Brain microvascular endothelial cell (primary cell): ENCODE data around the gene VAV2.

ENCODE experiments used
- DNase-seq: peaks from one replicate; pipeline ENCODE4 v3.0.0-alpha.2; 2020
- H3K27ac ChIP-seq: fragments of 250-450 bp; sonication (Bioruptor Pico); 2 replicates; pipeline ENCODE4 v1.5.1; 2020; ENCODE audit warnings: mild to moderate bottlenecking, moderate library complexity
- H3K27me3 ChIP-seq: fragments of 250-450 bp; sonication (Bioruptor Pico); replicated peaks from 2 replicates; pipeline ENCODE4 v1.5.1; 2020; ENCODE audit warnings: mild to moderate bottlenecking
- H3K36me3 ChIP-seq: fragments of 250-450 bp; sonication (Bioruptor Pico); replicated peaks from 2 replicates; pipeline ENCODE4 v1.5.1; 2020; ENCODE audit warnings: mild to moderate bottlenecking
- H3K4me3 ChIP-seq: 2 replicates; pipeline ENCODE4 v1.5.1; 2011; ENCODE audit warnings: low read depth, mild to moderate bottlenecking, control low read depth, low read length, moderate library complexity
- in situ Hi-C: cut with HindIII; loops from 2 replicates; pipeline ENCODE4 v1.10.0; 2017; ENCODE audit warnings: low sequenced_read_pairs, low pct_ligation_motif_present
- TF ChIP-seq, protein P1 (sequence below): IDR thresholded peaks from 2 replicates; pipeline ENCODE4 v1.5.1; 2011; ENCODE audit warnings: low read depth, mild to moderate bottlenecking, moderate library complexity, low read length, control low read depth, inconsistent platforms; ENCODE audit errors: missing control alignments

VAV2 gene

DNA sequence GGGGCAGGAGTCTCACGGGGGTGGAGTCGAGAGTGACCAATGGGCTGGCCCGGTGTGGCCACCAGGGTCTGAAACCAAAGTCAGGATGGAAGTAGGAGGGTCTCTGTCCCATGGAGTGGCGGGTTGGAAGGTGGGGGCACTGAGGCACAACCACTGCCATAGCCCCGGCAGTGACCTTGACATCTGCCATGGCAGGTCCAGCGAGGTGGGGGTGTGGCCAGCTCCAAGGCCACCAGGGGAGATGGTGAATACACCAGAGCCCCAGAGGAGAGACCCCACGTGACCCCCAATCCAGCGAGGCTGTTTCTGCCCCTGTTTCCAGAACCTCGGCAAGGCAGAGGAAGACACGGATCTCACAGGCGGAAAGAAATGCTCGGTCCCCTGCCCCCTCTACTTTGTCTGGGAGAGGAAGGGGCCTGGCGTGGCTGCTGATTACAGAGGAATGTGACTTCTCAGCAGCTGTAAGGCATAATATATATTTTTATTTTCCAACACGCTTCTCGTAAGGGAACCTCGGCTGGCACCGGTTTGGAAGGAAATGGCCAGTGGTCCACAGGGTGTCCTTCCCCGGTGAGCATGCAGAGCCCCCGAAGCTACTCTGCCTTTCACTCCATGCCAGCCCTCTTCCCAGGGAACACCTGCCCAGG is 148.2 kb downstream of the VAV2 start:
- Histone ChIP-seq H3K4me3 (no peak overlapping the region), H3K36me3 (no peaks in the 10 kb centered on the region), H3K27me3 (no peaks in the 10 kb centered on the region), H3K27ac (no peak overlapping the region)
- TF ChIP-seq, protein P1, sequence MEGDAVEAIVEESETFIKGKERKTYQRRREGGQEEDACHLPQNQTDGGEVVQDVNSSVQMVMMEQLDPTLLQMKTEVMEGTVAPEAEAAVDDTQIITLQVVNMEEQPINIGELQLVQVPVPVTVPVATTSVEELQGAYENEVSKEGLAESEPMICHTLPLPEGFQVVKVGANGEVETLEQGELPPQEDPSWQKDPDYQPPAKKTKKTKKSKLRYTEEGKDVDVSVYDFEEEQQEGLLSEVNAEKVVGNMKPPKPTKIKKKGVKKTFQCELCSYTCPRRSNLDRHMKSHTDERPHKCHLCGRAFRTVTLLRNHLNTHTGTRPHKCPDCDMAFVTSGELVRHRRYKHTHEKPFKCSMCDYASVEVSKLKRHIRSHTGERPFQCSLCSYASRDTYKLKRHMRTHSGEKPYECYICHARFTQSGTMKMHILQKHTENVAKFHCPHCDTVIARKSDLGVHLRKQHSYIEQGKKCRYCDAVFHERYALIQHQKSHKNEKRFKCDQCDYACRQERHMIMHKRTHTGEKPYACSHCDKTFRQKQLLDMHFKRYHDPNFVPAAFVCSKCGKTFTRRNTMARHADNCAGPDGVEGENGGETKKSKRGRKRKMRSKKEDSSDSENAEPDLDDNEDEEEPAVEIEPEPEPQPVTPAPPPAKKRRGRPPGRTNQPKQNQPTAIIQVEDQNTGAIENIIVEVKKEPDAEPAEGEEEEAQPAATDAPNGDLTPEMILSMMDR: no peak
- DNase-seq: no peak
- in situ Hi-C loops: no loop called here

GRCh38 chr9:133843250-133843649 is 148.9 kb downstream of the VAV2 start:
- no peaks in the 10 kb centered on the region for H3K36me3 ChIP-seq
- no peaks in the 10 kb centered on the region for H3K27me3 ChIP-seq
- DNase-seq: no peak
- H3K4me3 ChIP-seq: no peak overlapping the region
- in situ Hi-C loops: no loop called here
- TF ChIP-seq, protein P1: no peak
- H3K27ac ChIP-seq: no peak overlapping the region

DNA sequence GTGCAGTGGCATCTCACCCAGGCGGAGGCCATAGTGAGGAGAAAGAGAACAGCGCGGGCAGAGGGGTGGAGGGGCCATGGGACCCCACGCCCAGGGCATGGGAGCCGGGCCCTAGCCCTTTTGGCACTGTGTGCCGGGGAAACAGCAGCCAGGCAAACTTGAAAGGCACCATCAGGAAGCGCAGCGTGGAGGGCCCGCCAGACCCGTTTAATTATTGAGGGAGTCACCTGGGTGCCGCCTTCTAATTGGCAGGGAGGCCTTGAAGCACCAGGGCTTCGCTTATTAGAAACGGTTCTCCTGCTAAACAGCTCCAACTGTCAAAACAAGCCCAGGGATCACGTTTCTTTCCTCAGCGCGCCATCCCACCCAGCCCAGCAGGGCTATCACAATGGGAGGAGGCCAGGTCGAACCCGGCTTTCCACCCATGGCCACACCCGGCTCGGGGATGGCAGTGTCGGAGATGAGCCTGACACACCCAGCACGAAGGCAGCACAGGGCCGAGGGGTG is 149.3 kb downstream of the VAV2 start:
- Histone ChIP-seq H3K27me3 (no peaks in the 10 kb centered on the region), H3K27ac (no peak overlapping the region), H3K4me3 (no peak overlapping the region), H3K36me3 (no peaks in the 10 kb centered on the region)
- DNase-seq: no peak
- TF ChIP-seq, protein P1: no peak
- in situ Hi-C loops: no loop called here

- in situ Hi-C loops: no loop called here
- H3K27me3 ChIP-seq: no peaks in the 10 kb centered on the region
- no peak overlapping the region for H3K4me3 ChIP-seq
- H3K36me3 ChIP-seq: no peaks in the 10 kb centered on the region
- H3K27ac ChIP-seq: no peak overlapping the region
- DNase-seq: no peak
- TF ChIP-seq, protein P1: no peak
These were observed 149.9 kb downstream of the VAV2 start for GRCh38 chr9:133842174-133842573.

DNA sequence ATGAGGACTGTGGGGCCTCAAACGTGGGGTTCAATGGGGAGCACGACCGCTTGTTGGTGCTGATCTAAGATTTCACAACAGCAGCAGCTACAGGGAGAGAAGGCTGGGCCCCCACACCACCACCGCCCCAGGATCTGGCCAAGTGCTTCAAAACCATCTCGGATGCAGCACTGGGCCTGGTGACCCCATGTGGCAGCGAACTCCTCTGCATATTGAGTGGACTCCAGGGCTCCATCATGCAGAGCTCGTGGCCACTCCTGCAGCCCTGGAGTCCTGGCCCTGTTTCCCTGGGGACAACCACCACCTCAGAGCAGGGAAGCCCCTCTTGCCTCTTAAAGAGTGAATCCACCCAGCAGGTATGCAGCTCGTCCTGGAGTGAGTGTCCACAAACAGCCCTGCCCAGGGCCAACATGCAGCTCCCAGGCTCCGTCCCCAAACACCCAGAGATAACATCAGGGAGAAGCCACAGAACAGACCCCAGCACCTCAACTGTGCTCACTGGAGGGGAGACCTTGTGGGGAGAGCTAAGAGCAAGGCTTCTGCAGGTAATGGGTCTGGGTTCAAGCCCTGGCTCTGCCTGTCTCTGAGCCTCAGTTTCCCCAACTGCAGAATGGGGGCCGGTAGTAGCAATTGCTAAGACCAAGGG is 150.8 kb downstream of the VAV2 start:
- H3K36me3 ChIP-seq: no peaks in the 10 kb centered on the region
- no peak overlapping the region for H3K4me3 ChIP-seq
- H3K27ac ChIP-seq: no peak overlapping the region
- in situ Hi-C loops: no loop called here
- DNase-seq: no peak
- no peaks in the 10 kb centered on the region for H3K27me3 ChIP-seq
- TF ChIP-seq, protein P1: no peak
